Natural killer cell (primary cell): ENCODE results near the gene ST3GAL3. TPM values are rescaled to one million over a fixed set of nuclear protein-coding genes. Genes with fewer than 3 reads are reported as not detected.

Experiments used
- ATAC-seq, 3 donors: fragments of 150-1000 bp in 2 of 3; fragments of 200-7000 bp in 1 of 3; cut with Tn5 transposase; 1 replicate in 1 of 3; 2 replicates in 2 of 3; pipeline ENCODE4 v1.10.0; 2021; ENCODE audit warnings: mild to moderate bottlenecking in 2 of 3, moderate library complexity in 2 of 3
- DNase-seq, 2 donors: peaks; one replicate each; pipeline versions ENCODE4 v3.0.0 to v3.0.0-alpha.2; 2013 to 2021; ENCODE audit warnings: mixed read lengths in 1 of 2
- H3K27ac ChIP-seq: one replicate; pipeline ENCODE4 v1.5.1; 2013; ENCODE audit warnings: mild to moderate bottlenecking, low read length
- H3K27me3 ChIP-seq: one replicate; pipeline ENCODE4 v1.6.1; 2013; ENCODE audit warnings: low read length; ENCODE audit not compliant: control insufficient read depth, insufficient read depth
- H3K36me3 ChIP-seq: one replicate; pipeline ENCODE4 v1.6.1; 2013; ENCODE audit warnings: low read length; ENCODE audit not compliant: control insufficient read depth, insufficient read depth
- H3K4me1 ChIP-seq: one replicate; pipeline ENCODE4 v1.6.1; 2013; ENCODE audit warnings: low read length; ENCODE audit not compliant: control insufficient read depth, insufficient read depth
- H3K4me3 ChIP-seq: one replicate; pipeline ENCODE4 v1.5.1; 2013; ENCODE audit warnings: low read length
- H3K9me3 ChIP-seq: one replicate; pipeline ENCODE4 v1.6.1; 2013; ENCODE audit warnings: low read length; ENCODE audit not compliant: control insufficient read depth, insufficient read depth
- H3K27ac Mint-ChIP-seq, 2 donors: one replicate each; pipeline ENCODE4 v1.8.0; 2022; ENCODE audit warnings: mild to moderate bottlenecking in 2 of 2, mixed read lengths in 2 of 2, moderate library complexity in 1 of 2
- H3K27me3 Mint-ChIP-seq, 2 donors: one replicate each; pipeline ENCODE4 v1.8.0; 2022; ENCODE audit warnings: low read depth in 2 of 2, mixed read lengths in 2 of 2
- H3K36me3 Mint-ChIP-seq: one replicate; pipeline ENCODE4 v1.8.0; 2022; ENCODE audit warnings: mixed read lengths
- H3K4me1 Mint-ChIP-seq, 2 donors: one replicate each; pipeline ENCODE4 v1.8.0; 2022; ENCODE audit warnings: mixed read lengths in 2 of 2
- H3K4me3 Mint-ChIP-seq: one replicate; pipeline ENCODE4 v1.8.0; 2022; ENCODE audit warnings: mild to moderate bottlenecking, moderate library complexity, mixed read lengths
- H3K9me3 Mint-ChIP-seq, 2 donors: one replicate each; pipeline ENCODE4 v1.8.0; 2022; ENCODE audit warnings: mixed read lengths in 2 of 2
- WGBS: methylation state at CpG from one replicate; pipeline ENCODE4 v1.1.7; 2013; ENCODE audit warnings: missing lambda C conversion rate; ENCODE audit not compliant: insufficient coverage; 5-methylcytosine and 5-hydroxymethylcytosine counted together
- intact Hi-C: fragments of 100-400 bp; cut with micrococcal nuclease; formaldehyde crosslinking; loops from one replicate; pipeline ENCODE4 v1.14.2; 2022
- total RNA-seq, 4 donors: library from RNA; stranded (reverse); fragments of 120-200 nt in 1 of 4; gene quantifications; one replicate each; pipeline versions ENCODE4 v1.2.3 to v1.2.4, GENCODE V29; 2013 to 2022
- TF ChIP-seq, protein P1 (sequence below): fragments of 200-600 bp; IDR thresholded peaks from one replicate; pipeline ENCODE4 v1.8.0; 2022; ENCODE audit warnings: antibody characterized with exemption

The ST3GAL3 gene
- total RNA-seq, 3 donors from 2014 or later (not counting 1 experiment from before 2014, with no cell fraction given), result 22.2 to 27.3 (median 22.3) TPM

GRCh38 chr1:43887748-43888147 is 180.4 kb downstream of the ST3GAL3 start:
- TF ChIP-seq, protein P1, sequence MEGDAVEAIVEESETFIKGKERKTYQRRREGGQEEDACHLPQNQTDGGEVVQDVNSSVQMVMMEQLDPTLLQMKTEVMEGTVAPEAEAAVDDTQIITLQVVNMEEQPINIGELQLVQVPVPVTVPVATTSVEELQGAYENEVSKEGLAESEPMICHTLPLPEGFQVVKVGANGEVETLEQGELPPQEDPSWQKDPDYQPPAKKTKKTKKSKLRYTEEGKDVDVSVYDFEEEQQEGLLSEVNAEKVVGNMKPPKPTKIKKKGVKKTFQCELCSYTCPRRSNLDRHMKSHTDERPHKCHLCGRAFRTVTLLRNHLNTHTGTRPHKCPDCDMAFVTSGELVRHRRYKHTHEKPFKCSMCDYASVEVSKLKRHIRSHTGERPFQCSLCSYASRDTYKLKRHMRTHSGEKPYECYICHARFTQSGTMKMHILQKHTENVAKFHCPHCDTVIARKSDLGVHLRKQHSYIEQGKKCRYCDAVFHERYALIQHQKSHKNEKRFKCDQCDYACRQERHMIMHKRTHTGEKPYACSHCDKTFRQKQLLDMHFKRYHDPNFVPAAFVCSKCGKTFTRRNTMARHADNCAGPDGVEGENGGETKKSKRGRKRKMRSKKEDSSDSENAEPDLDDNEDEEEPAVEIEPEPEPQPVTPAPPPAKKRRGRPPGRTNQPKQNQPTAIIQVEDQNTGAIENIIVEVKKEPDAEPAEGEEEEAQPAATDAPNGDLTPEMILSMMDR, result no peak
- Mint-ChIP-seq H3K9me3 (no peaks in the 10 kb centered on the region), H3K27me3 (no peaks in the 10 kb centered on the region), H3K27ac (no peak overlapping the region), H3K36me3 (no peaks in the 10 kb centered on the region), H3K4me3 (no peak overlapping the region), H3K4me1 (no peaks in the 10 kb centered on the region)
- Histone ChIP-seq H3K36me3 (no peaks in the 10 kb centered on the region), H3K9me3 (no peaks in the 10 kb centered on the region), H3K27me3 (no peaks in the 10 kb centered on the region), H3K27ac (no peak overlapping the region), H3K4me1 (no peaks in the 10 kb centered on the region), H3K4me3 (no peak overlapping the region)
- DNase-seq (no peak), ATAC-seq (no peak)
- intact Hi-C loops, result no loop called here

GRCh38 chr1:43890815-43891214 is 183.5 kb downstream of the ST3GAL3 start:
- Histone ChIP-seq H3K27ac (no peak overlapping the region), H3K36me3 (peaks cover 2% of the 10 kb centered on the region), H3K27me3 (no peaks in the 10 kb centered on the region), H3K9me3 (no peaks in the 10 kb centered on the region), H3K4me1 (no peaks in the 10 kb centered on the region), H3K4me3 (no peak overlapping the region)
- Mint-ChIP-seq H3K36me3 (no peaks in the 10 kb centered on the region), H3K9me3 (no peaks in the 10 kb centered on the region), H3K4me3 (no peak overlapping the region), H3K4me1 (no peaks in the 10 kb centered on the region), H3K27me3 (no peaks in the 10 kb centered on the region), H3K27ac (no peak overlapping the region)
- 95% methylated on average over 4 of the region's 5 CpGs for WGBS
- no peak for DNase-seq
- intact Hi-C loops, result no loop called here
- TF ChIP-seq, protein P1, result no peak
- no peak for ATAC-seq

- Mint-ChIP-seq H3K27ac (no peak overlapping the region), H3K36me3 (no peaks in the 10 kb centered on the region), H3K4me3 (no peak overlapping the region), H3K9me3 (no peaks in the 10 kb centered on the region), H3K4me1 (no peaks in the 10 kb centered on the region), H3K27me3 (no peaks in the 10 kb centered on the region)
- 100% methylated on average over 1 of the region's 1 CpG for WGBS
- Histone ChIP-seq H3K4me1 (no peaks in the 10 kb centered on the region), H3K36me3 (peaks cover 3% of the 10 kb centered on the region), H3K27me3 (no peaks in the 10 kb centered on the region), H3K4me3 (no peak overlapping the region), H3K9me3 (no peaks in the 10 kb centered on the region), H3K27ac (no peak overlapping the region)
- no peak for ATAC-seq
- no peak for DNase-seq
- intact Hi-C loops, result no loop called here
- TF ChIP-seq, protein P1, result no peak
Measured at GRCh38 chr1:43893006-43893405, 185.7 kb downstream of the ST3GAL3 start.

DNA sequence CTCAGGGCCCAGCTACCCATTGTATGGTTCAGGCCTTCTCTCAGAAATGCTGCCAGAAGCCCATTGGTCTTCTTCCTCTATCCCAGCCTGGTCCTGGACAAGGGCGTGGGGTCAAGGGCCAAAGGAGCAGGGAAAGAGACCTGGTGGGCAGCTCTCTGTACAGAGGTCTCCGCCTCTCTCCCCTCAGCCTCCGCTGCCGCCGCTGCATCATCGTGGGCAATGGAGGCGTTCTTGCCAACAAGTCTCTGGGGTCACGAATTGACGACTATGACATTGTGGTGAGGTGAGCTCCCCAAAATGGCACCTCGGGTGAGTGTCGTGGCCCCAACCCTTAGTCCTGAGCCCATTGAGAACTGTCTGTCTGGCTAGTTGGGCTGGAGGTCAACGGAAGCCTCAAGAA is 191.6 kb downstream of the ST3GAL3 start:
- H3K36me3 ChIP-seq, result peaks cover 19% of the 10 kb centered on the region
- TF ChIP-seq, protein P1, result no peak
- WGBS, result 97% methylated on average over 12 of the region's 12 CpGs
- no peaks in the 10 kb centered on the region for H3K9me3 ChIP-seq
- no peaks in the 10 kb centered on the region for H3K27me3 Mint-ChIP-seq
- H3K36me3 Mint-ChIP-seq, result no peaks in the 10 kb centered on the region
- H3K27ac ChIP-seq, result no peak overlapping the region
- ATAC-seq (no peak), DNase-seq (no peak)
- H3K4me3 ChIP-seq, result no peak overlapping the region
- intact Hi-C loops, result no loop called here
- no peaks in the 10 kb centered on the region for H3K4me1 ChIP-seq
- H3K27ac Mint-ChIP-seq, result no peak overlapping the region
- no peak overlapping the region for H3K4me3 Mint-ChIP-seq
- H3K4me1 Mint-ChIP-seq, result no peaks in the 10 kb centered on the region
- no peaks in the 10 kb centered on the region for H3K9me3 Mint-ChIP-seq
- no peaks in the 10 kb centered on the region for H3K27me3 ChIP-seq
